GM12878 (cell line): ENCODE results near the gene MAP3K4.

Source experiments
- CBFB ChIP-seq: IDR thresholded peaks from 2 replicates; pipeline ENCODE4 v1.6.1; 2016; ENCODE audit warnings: antibody characterized with exemption, low read depth
- CBX5 ChIP-seq: sonication (generic); IDR thresholded peaks from 2 replicates; pipeline ENCODE4 v1.6.1; 2016; ENCODE audit warnings: low read depth, moderate library complexity, mild to moderate bottlenecking, inconsistent platforms
- HDGF ChIP-seq: fragments of 450-650 bp; IDR thresholded peaks from 2 replicates; pipeline ENCODE4 v1.6.1; 2016; ENCODE audit warnings: antibody characterized with exemption
- RAD21 ChIP-seq: IDR thresholded peaks from 2 replicates; pipeline ENCODE4 v1.6.1; 2011; ENCODE audit warnings: mild to moderate bottlenecking, low read depth, low read length, moderate library complexity; ENCODE audit not compliant: insufficient read depth
- RCOR1 ChIP-seq: conservative IDR thresholded peaks from 2 replicates; pipeline ENCODE4 v1.6.1; 2012; ENCODE audit warnings: low read depth, low read length, improper control_type of control experiment
- YY1 ChIP-seq: IDR thresholded peaks from 2 replicates; pipeline ENCODE4 v1.6.1; 2011; ENCODE audit warnings: low read depth, mild to moderate bottlenecking, low read length
- TF ChIP-seq, protein P1 (sequence below), 3 experiments: IDR thresholded peaks in 2 of 3; conservative IDR thresholded peaks in 1 of 3; 2 replicates each; pipeline ENCODE4 v1.5.1; 2011; ENCODE audit warnings: low read depth in 3 of 3, low read length in 3 of 3, mild to moderate bottlenecking in 3 of 3, control low read depth in 2 of 3, moderate library complexity in 2 of 3, inconsistent platforms in 1 of 3, mixed read lengths in 1 of 3; ENCODE audit not compliant: control insufficient read depth in 2 of 3, insufficient read depth in 1 of 3; ENCODE audit errors: extremely low read depth in 1 of 3

DNA sequence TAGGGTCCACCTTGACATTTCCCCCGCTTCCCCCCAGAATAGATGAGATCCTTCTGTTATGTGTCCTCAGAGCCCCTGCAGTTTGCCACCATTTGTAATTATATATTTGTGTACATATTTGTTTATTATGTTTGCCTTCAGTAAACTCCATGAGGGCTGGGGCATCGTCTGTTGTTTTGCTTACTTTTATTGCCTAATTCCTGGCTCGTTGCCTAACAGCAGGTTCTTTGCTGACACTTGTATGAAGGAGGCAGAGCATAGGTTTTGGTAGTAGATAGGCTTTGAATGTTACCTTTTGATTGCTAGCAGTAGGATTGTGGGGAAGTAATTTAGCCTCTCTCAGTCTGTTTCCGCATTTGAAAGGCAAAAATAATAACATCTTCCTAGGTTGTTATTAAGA, 9.9 kb downstream of the MAP3K4 start:
- TF ChIP-seq, protein P1, sequence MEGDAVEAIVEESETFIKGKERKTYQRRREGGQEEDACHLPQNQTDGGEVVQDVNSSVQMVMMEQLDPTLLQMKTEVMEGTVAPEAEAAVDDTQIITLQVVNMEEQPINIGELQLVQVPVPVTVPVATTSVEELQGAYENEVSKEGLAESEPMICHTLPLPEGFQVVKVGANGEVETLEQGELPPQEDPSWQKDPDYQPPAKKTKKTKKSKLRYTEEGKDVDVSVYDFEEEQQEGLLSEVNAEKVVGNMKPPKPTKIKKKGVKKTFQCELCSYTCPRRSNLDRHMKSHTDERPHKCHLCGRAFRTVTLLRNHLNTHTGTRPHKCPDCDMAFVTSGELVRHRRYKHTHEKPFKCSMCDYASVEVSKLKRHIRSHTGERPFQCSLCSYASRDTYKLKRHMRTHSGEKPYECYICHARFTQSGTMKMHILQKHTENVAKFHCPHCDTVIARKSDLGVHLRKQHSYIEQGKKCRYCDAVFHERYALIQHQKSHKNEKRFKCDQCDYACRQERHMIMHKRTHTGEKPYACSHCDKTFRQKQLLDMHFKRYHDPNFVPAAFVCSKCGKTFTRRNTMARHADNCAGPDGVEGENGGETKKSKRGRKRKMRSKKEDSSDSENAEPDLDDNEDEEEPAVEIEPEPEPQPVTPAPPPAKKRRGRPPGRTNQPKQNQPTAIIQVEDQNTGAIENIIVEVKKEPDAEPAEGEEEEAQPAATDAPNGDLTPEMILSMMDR (IDR thresholded peaks at IDR 0.05 in 2 of 3, conservative IDR thresholded peaks at IDR 0.05 in 1 of 3; ENCODE audit: control insufficient read depth in 2 of 3, extremely low read depth in 1 of 3, insufficient read depth in 1 of 3, low read depth in 3 of 3, low read length in 3 of 3) = no peak
- no peak for TF ChIP-seq CBFB
- TF ChIP-seq CBX5 = no peak
- no peak for TF ChIP-seq YY1
- no peak for TF ChIP-seq RCOR1
- TF ChIP-seq RAD21 = no peak
- no peak for TF ChIP-seq HDGF
